HepG2 (cell line): ENCODE data around the gene MSMB.

Experiments
- POLR2A ChIP-seq, 2 experiments: IDR thresholded peaks; 2 replicates each; pipeline ENCODE4 v1.6.1; 2011; ENCODE audit warnings: low read depth in 2 of 2, low read length in 2 of 2, mild to moderate bottlenecking in 1 of 2, moderate library complexity in 1 of 2; ENCODE audit not compliant: insufficient read depth in 1 of 2
- ZFP37 ChIP-seq: sonication (generic); formaldehyde crosslinking; IDR thresholded peaks from 2 replicates; pipeline ENCODE4 v1.4.0; 2020; ENCODE audit warnings: missing genetic modification reagents, borderline replicate concordance
- ZNF260 ChIP-seq: sonication (generic); formaldehyde crosslinking; IDR thresholded peaks from 2 replicates; pipeline ENCODE4 v1.4.0; 2020; ENCODE audit warnings: missing genetic modification reagents, low read depth, mild to moderate bottlenecking, borderline replicate concordance

DNA sequence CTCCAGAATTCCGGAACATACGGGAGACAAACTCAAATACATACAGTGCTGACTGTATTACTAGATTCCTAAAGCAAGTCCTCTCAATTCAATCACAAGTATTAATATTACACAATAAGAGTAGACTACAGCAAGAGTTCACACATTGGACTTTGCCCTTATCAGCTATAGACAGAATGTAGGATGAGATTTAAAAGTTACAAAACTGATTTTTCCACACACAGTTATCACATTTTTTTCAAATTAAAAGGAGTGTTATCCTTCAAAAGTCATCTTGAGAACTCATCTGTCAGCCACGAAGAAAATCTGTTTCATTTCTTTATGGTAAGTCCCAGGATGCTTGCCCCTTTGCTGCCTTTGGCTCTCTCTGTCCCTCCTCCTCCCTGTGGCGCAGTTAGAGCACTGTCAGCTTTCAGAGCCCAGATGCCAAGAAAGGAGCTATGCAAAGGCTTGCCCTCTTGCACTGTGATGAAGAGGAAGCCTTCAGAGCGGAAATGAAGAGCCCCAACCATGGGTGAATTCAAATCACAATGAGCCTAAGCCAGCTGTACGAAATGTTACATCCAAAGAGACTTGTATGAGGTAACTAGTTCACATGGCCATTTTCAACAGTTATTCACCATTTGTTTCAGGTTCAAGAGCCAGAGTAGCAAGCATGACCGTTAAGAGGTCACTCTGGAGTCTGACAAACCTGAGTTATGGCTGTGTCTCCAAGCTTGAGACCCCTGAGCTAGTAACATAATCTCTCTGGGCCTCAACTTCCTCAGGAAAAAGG, 26.3 kb downstream of the MSMB start:
- TF ChIP-seq ZNF260 (CRISPR knock-in tag) = no peak
- TF ChIP-seq ZFP37 (CRISPR knock-in tag) = no peak
- TF ChIP-seq POLR2A (IDR thresholded peaks at IDR 0.05; ENCODE audit: insufficient read depth in 1 of 2, low read depth in 2 of 2, low read length in 2 of 2) = peak; percentile 15 to 18; a peak in 1 of 4 replicates
